Body of pancreas (tissue), 4 donors: ENCODE data around the gene ACACA. TPM values are rescaled to one million over a fixed set of nuclear protein-coding genes. Genes with fewer than 3 reads are reported as not detected.
"Not testable (repeated sequence)": the region's sequence is repeated elsewhere in the genome, so short reads cannot be mapped to it uniquely, and the experiment has no call there.

ENCODE experiments used
- ATAC-seq: fragments of 150-250 bp; one replicate; pipeline ENCODE4 v1.9.1; 2016
- DNase-seq, 4 donors: peaks; one replicate each; pipeline ENCODE4 v3.0.0-alpha.2; 2019
- H3K27ac ChIP-seq, 4 donors: fragments of 200-600 bp; sonication (generic); 1 replicate in 3 of 4; 2 replicates in 1 of 4; pipeline versions ENCODE4 v1.5.1 to v1.6.1; 2016 to 2019; ENCODE audit warnings: mild to moderate bottlenecking in 1 of 4, mixed read lengths in 1 of 4, moderate library complexity in 1 of 4
- H3K27me3 ChIP-seq, 2 donors: fragments of 200-600 bp; sonication (generic); one replicate each; pipeline ENCODE4 v1.6.0; 2016; ENCODE audit warnings: mild to moderate bottlenecking in 1 of 2
- H3K36me3 ChIP-seq, 2 donors: fragments of 200-600 bp; sonication (generic); replicated peaks in 1 of 2; 2 replicates each; pipeline ENCODE4 v1.5.1; 2016; ENCODE audit warnings: low read depth in 2 of 2; ENCODE audit not compliant: insufficient read depth in 1 of 2
- H3K4me1 ChIP-seq: fragments of 200-600 bp; sonication (generic); one replicate; pipeline ENCODE4 v1.6.0; 2016
- H3K4me3 ChIP-seq, 2 donors: fragments of 200-600 bp; sonication (generic); 1 replicate in 1 of 2; 2 replicates in 1 of 2; pipeline ENCODE4 v1.5.1; 2016 to 2019
- H3K9me3 ChIP-seq, 3 donors: fragments of 200-600 bp; sonication (generic); 1 replicate in 2 of 3; 2 replicates in 1 of 3; pipeline ENCODE4 v1.5.1; 2016
- POLR2A ChIP-seq, 3 donors: fragments of 450-650 bp; IDR thresholded peaks; one replicate each; pipeline ENCODE4 v1.6.1; 2016; ENCODE audit warnings: antibody characterized with exemption in 3 of 3, mild to moderate bottlenecking in 2 of 3
- WGBS, 2 donors: methylation state at CpG; one replicate each; pipeline ENCODE4 v1.1.5; 2017; 5-methylcytosine and 5-hydroxymethylcytosine counted together
- intact Hi-C: fragments of 100-400 bp; cut with DNase I; formaldehyde crosslinking; loops from one replicate; pipeline ENCODE4 v1.15.1; 2023
- total RNA-seq, 2 donors: library from RNA; depleted of rRNA; stranded (reverse); fragments of >200 nt; gene quantifications; one replicate each; pipeline ENCODE4 v1.1.0, GENCODE V29; 2016
- TF ChIP-seq, protein P1 (sequence below), 7 experiments: fragments of 450-650 bp in 4 of 7; fragments of 200-600 bp in 3 of 7; sonication (generic) in 3 of 7; IDR thresholded peaks; one replicate each; pipeline ENCODE4 v1.5.1; 2016 to 2019; ENCODE audit warnings: antibody characterized with exemption in 7 of 7

ACACA gene
- total RNA-seq = 10 to 100 TPM in 1 of 2 donors, 1 to 10 TPM in 1; 9.1 to 49.1 TPM

DNA sequence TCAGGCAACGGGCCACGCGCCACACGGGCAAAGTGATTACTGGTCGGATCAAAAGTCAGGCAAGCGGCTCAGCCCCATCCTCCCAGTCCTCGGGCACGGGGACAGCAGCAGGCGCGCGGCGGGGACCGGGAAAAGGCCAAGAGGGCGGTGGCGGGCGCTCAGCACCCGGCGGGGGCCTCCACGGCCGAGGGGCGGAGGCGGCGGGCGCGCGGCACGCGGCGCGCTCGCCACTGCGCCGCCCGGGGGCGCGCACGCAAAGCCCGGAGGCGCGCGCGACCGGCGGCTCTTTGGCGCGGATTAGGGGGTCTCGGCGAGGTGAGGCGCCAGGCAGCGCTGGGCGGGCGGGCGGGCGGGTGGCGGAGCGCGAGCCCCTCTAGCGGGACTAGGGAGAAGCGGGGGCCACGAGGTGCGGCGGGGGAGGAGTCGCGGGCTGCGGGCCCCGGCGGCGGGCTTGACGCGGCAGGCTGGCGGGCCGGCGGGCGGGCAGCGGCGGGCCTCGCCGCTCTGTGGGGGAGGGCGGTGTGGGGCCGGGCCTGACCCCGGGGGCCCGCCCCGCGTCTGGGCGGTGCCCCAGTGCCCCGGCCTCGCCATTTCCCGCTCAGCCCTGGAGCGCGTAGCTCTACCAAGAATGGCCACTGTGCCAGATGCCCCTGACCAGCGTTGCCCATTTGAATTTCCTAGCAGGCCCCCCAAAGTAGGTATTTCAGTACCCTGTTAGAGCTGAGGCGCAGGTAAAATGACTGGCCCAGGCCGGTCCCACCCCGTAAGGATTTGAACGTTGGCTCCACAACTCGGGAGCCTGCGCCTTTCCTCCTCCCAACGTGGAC is at the start of gene ACACA, which contains the start of gene TADA2A:
TSS of gene ACACA (minus strand) at position 202 of the 827 bp plus-strand sequence. CDS start 537 bp downstream, outside the sequence.
TSS of gene TADA2A (plus strand) at position 252 of the 827 bp plus-strand sequence. CDS start 4,480 bp downstream, outside the sequence.
- Histone ChIP-seq H3K4me3 (peak within 1 kb of the TSS; percentile 30 to 85), H3K9me3 (no peaks in the 10 kb centered on the region), H3K27me3 (no peaks in the 10 kb centered on the region), H3K36me3 (peaks cover 0 to 5% of the 10 kb centered on the region in 2 donors), H3K4me1 (peaks cover 23% of the 10 kb centered on the region), H3K27ac (peak within 1 kb of the TSS; percentile 76 to 98 (median 86))
- TF ChIP-seq, protein P1, sequence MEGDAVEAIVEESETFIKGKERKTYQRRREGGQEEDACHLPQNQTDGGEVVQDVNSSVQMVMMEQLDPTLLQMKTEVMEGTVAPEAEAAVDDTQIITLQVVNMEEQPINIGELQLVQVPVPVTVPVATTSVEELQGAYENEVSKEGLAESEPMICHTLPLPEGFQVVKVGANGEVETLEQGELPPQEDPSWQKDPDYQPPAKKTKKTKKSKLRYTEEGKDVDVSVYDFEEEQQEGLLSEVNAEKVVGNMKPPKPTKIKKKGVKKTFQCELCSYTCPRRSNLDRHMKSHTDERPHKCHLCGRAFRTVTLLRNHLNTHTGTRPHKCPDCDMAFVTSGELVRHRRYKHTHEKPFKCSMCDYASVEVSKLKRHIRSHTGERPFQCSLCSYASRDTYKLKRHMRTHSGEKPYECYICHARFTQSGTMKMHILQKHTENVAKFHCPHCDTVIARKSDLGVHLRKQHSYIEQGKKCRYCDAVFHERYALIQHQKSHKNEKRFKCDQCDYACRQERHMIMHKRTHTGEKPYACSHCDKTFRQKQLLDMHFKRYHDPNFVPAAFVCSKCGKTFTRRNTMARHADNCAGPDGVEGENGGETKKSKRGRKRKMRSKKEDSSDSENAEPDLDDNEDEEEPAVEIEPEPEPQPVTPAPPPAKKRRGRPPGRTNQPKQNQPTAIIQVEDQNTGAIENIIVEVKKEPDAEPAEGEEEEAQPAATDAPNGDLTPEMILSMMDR (IDR thresholded peaks at IDR 0.05) = peak in 3 of 7 experiments; percentile 34 to 47 (median 44)
- TF ChIP-seq POLR2A (IDR thresholded peaks at IDR 0.05) = peak; percentile 55 to 78 (median 71)
- intact Hi-C loops = loop anchor here (10.0 kb wide), 1 partner anchor 88 kb away; no protein-coding TSS in a partner anchor
- ATAC-seq (peak; percentile 96), DNase-seq (peak; percentile 81 to 86 (median 82))
- 0% methylated on average over 6 to 49 of the region's 98 CpGs for WGBS, 2 donors

DNA sequence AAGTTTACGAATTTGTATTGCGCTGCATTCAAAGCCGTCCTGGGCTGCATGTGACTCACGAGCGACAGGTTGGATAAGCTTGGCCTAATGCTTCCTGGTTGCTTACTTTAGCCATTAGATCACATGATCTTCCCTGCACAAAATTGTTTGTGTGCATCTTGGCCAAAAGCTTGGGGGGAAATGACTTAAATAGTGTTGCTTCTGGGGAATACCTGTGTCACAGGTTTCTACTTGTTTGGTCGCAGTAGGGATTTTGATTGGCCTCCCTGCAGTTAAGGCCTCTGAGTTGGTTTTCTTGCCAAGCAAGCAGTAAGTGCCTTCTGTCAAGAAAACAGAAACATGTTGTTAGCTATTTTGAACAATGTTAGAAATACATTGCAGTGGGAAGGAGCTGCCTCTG is 43.5 kb upstream of the ACACA start:
- Histone ChIP-seq H3K4me1 (no peaks in the 10 kb centered on the region), H3K27me3 (no peaks in the 10 kb centered on the region), H3K9me3 (no peaks in the 10 kb centered on the region), H3K4me3 (no peak overlapping the region), H3K36me3 (no peaks in the 10 kb centered on the region), H3K27ac (no peak overlapping the region)
- 92 to 93% methylated on average over 6 of the region's 6 CpGs for WGBS, 2 donors
- no peak for TF ChIP-seq POLR2A (IDR thresholded peaks at IDR 0.05)
- TF ChIP-seq, protein P1 (IDR thresholded peaks at IDR 0.05) = no peak
- DNase-seq (no peak), ATAC-seq (no peak)
- intact Hi-C loops = no loop called here

DNA sequence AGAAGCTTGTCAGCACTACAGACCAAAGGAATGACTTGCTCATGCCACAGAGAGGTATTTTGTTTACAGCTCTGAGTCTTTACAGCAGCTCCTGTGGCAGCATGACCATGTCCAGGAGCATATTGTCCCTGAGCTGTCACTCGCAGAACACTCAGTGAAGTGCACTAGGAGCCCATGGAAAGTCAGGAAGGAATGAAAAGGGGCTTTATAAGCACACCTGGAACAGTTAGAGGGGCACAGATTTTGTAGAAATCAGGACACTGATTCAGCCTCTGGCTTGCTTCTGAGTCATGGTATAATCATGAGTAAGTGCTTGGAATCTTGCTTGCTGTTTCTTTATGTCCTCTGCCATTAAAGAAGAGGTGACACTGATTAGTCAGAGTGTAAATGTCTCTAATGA is 41.0 kb upstream of the ACACA start:
- Histone ChIP-seq H3K36me3 (peaks cover 0 to 2% of the 10 kb centered on the region in 2 donors), H3K4me1 (no peaks in the 10 kb centered on the region), H3K9me3 (no peaks in the 10 kb centered on the region), H3K27ac (no peak overlapping the region), H3K4me3 (no peak overlapping the region), H3K27me3 (no peaks in the 10 kb centered on the region)
- DNase-seq (no peak), ATAC-seq (no peak)
- no peak for TF ChIP-seq POLR2A (IDR thresholded peaks at IDR 0.05)
- TF ChIP-seq, protein P1 (IDR thresholded peaks at IDR 0.05) = no peak
- 67 to 88% methylated on average over 1 of the region's 1 CpG for WGBS, 2 donors
- intact Hi-C loops = no loop called here

DNA sequence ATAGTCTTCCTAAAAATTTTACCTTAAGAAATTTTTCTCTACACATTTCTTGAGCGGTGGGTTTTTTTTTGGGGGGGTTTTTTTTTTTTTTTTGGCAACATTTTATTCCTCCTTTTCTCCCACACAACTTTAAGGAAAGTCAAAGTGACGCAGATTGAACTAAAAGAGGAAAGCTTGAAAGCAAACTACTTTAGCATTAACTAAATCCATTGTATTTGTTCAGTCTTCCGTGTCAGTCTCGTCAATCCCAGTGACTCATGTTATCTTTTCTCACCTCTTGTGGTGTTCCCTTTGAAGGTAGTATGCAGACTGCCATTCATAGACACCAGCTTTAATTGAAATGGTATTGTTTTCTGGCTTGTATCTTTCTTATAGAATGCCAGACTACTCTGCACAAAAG is 39.4 kb upstream of the ACACA start:
- H3K36me3 ChIP-seq = peaks cover 0 to 7% of the 10 kb centered on the region in 2 donors

DNA sequence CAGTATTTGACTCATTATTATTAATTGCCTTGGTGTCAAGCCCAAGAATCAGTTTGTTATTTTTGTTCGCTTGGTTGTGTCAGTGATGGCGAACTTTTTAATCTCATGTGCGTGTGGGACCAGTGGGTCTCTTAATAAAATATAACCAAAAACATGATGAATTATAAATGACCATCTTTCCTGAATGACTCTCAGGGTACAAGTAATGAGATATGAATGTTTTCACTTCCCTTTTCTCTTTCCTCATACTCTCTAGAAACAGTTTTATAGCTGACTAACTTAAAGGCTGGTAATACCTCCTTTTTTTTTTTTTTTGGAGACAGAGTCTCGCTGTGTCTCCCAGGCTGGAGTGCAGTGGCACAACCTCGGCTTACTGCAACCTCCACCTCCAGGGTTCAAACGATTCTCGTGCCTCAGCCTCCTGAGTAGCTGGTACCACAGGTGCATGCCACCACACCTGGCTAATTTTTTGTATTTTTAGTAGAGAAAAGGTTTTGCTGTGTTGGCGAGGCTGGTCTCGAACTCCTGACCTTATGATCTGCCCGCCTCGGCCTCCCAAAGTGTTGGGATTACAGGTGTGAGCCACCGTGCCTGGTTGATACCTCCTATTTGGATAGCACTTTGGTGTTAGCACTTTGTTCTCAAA is 34.9 kb upstream of the ACACA start:
- H3K36me3 ChIP-seq = peaks cover 0 to 12% of the 10 kb centered on the region in 2 donors
- DNase-seq, H3K4me3 ChIP-seq, ATAC-seq, H3K27me3 ChIP-seq, intact Hi-C loops, H3K9me3 ChIP-seq, H3K27ac ChIP-seq, H3K4me1 ChIP-seq: not testable (repeated sequence)
- whole genome bisulfite sequencing, 2 donors = 88 to 95% methylated on average over 12 of the region's 12 CpGs

More for the DNA sequence above, 39.4 kb upstream of the ACACA start:
- Histone ChIP-seq H3K9me3 (no peaks in the 10 kb centered on the region), H3K27me3 (no peaks in the 10 kb centered on the region), H3K4me1 (no peaks in the 10 kb centered on the region), H3K4me3 (no peak overlapping the region), H3K27ac (no peak overlapping the region)
- ATAC-seq (no peak), DNase-seq (no peak)
- 86 to 89% methylated on average over 4 of the region's 4 CpGs for WGBS, 2 donors
- intact Hi-C loops = no loop called here
- TF ChIP-seq, protein P1 (IDR thresholded peaks at IDR 0.05) = no peak
- TF ChIP-seq POLR2A (IDR thresholded peaks at IDR 0.05) = no peak
